ENCODE measurements around the gene TRIM54. TPM values are rescaled to one million over a fixed set of nuclear protein-coding genes. Genes with fewer than 3 reads are reported as not detected.

TRIM54 gene
- polyA plus RNA-seq, 3 donors: not detected

- H3K9me3 Mint-ChIP-seq: no peaks in the 10 kb centered on the region
- peaks cover 17 to 20% of the 10 kb centered on the region in 2 donors for H3K4me1 ChIP-seq (ENCODE audit: control insufficient read depth in 1 of 2, insufficient read depth in 2 of 2, low read length in 2 of 2)
- H3K4me3 Mint-ChIP-seq: no peak overlapping the region
- no peak overlapping the region for H3K9ac ChIP-seq (ENCODE audit: insufficient read depth, low read length, poor library complexity, severe bottlenecking)
- H3K27me3 Mint-ChIP-seq (ENCODE audit: low read depth in 3 of 3): no peaks in the 10 kb centered on the region
- peaks cover 28% of the 10 kb centered on the region for H3K79me2 ChIP-seq (ENCODE audit: insufficient read depth, low read length)
- peaks cover 33 to 38% of the 10 kb centered on the region in 2 donors for H3K36me3 Mint-ChIP-seq
- no peak overlapping the region for H3K27ac ChIP-seq (ENCODE audit: low read depth in 1 of 2, low read length in 2 of 2)
- H4K20me1 ChIP-seq (ENCODE audit: insufficient read depth, low read length): no peaks in the 10 kb centered on the region
- DNase-seq: no peak
- no peak overlapping the region for H3K4me3 ChIP-seq (replicated peaks in 1 of 3; ENCODE audit: low read depth in 2 of 3, low read length in 3 of 3)
- no peak overlapping the region for H3K4me2 ChIP-seq (replicated peaks; ENCODE audit: extremely low read depth, low read length, poor library complexity, severe bottlenecking)
- TF ChIP-seq CTCF (IDR thresholded peaks at IDR 0.05): no peak
- H3K27ac Mint-ChIP-seq: peak overlapping the region in 1 of 7 donors; percentile 48
- peaks cover 32% of the 10 kb centered on the region for H3K4me1 Mint-ChIP-seq
- intact Hi-C loops (cut with micrococcal nuclease): no loop called here
- no peak overlapping the region for H2AFZ ChIP-seq (ENCODE audit: insufficient read depth, low read depth, low read length, poor library complexity, severe bottlenecking)
- WGBS (ENCODE audit: insufficient coverage): 11% methylated on average over 5 of the region's 5 CpGs
- H3K36me3 ChIP-seq (replicated peaks in 1 of 2; ENCODE audit: control insufficient read depth in 1 of 2, insufficient read depth in 2 of 2, low read length in 2 of 2): peaks cover 34 to 44% of the 10 kb centered on the region in 2 donors
- no peaks in the 10 kb centered on the region for H3K27me3 ChIP-seq (ENCODE audit: control insufficient read depth in 2 of 2, insufficient read depth in 2 of 2, low read length in 2 of 2)
- H3K9me3 ChIP-seq (replicated peaks in 1 of 2; ENCODE audit: control insufficient read depth in 1 of 2, insufficient read depth in 1 of 2, low read length in 2 of 2): no peaks in the 10 kb centered on the region
Observed at GRCh38 chr2:27324720-27325119, 42.5 kb downstream of the TRIM54 start.

GRCh38 chr2:27335311-27335710 lies 53.1 kb downstream of the TRIM54 start:
- H2AFZ ChIP-seq (ENCODE audit: insufficient read depth, low read depth, low read length, poor library complexity, severe bottlenecking): no peak overlapping the region
- no peaks in the 10 kb centered on the region for H3K4me1 ChIP-seq (ENCODE audit: control insufficient read depth in 1 of 2, insufficient read depth in 2 of 2, low read length in 2 of 2)
- H3K27ac ChIP-seq (ENCODE audit: low read depth in 1 of 2, low read length in 2 of 2): no peak overlapping the region
- H3K9me3 Mint-ChIP-seq: no peaks in the 10 kb centered on the region
- intact Hi-C loops (cut with micrococcal nuclease): no loop called here
- H3K4me3 ChIP-seq (replicated peaks in 1 of 3; ENCODE audit: low read depth in 2 of 3, low read length in 3 of 3): no peak overlapping the region
- H4K20me1 ChIP-seq (ENCODE audit: insufficient read depth, low read length): no peaks in the 10 kb centered on the region
- no peak for DNase-seq
- no peak overlapping the region for H3K9ac ChIP-seq (ENCODE audit: insufficient read depth, low read length, poor library complexity, severe bottlenecking)
- peaks cover 65 to 88% of the 10 kb centered on the region in 2 donors for H3K36me3 Mint-ChIP-seq
- peak overlapping the region in 2 of 7 donors; percentile 2 to 22 for H3K27ac Mint-ChIP-seq
- H3K4me3 Mint-ChIP-seq: no peak overlapping the region
- H3K27me3 Mint-ChIP-seq (ENCODE audit: low read depth in 3 of 3): no peaks in the 10 kb centered on the region
- H3K4me1 Mint-ChIP-seq: no peaks in the 10 kb centered on the region
- no peaks in the 10 kb centered on the region for H3K9me3 ChIP-seq (replicated peaks in 1 of 2; ENCODE audit: control insufficient read depth in 1 of 2, insufficient read depth in 1 of 2, low read length in 2 of 2)
- TF ChIP-seq CTCF (IDR thresholded peaks at IDR 0.05): no peak
- 93% methylated on average over 3 of the region's 3 CpGs for WGBS (ENCODE audit: insufficient coverage)
- no peaks in the 10 kb centered on the region for H3K27me3 ChIP-seq (ENCODE audit: control insufficient read depth in 2 of 2, insufficient read depth in 2 of 2, low read length in 2 of 2)
- no peaks in the 10 kb centered on the region for H3K79me2 ChIP-seq (ENCODE audit: insufficient read depth, low read length)
- H3K36me3 ChIP-seq (replicated peaks in 1 of 2; ENCODE audit: control insufficient read depth in 1 of 2, insufficient read depth in 2 of 2, low read length in 2 of 2): peaks cover 86 to 92% of the 10 kb centered on the region in 2 donors
- no peak overlapping the region for H3K4me2 ChIP-seq (replicated peaks; ENCODE audit: extremely low read depth, low read length, poor library complexity, severe bottlenecking)

Measured in CD14-positive monocyte (primary cell).